Epithelial cell of prostate (primary cell): ENCODE results near the gene KRTAP5-10.
"Not testable (repeated sequence)": the region's sequence is repeated elsewhere in the genome, so short reads cannot be mapped to it uniquely, and the experiment has no call there.

ENCODE experiments used
- DNase-seq: peaks from one replicate; pipeline ENCODE4 v3.0.0-alpha.2; 2011; ENCODE audit warnings: low read depth, low spot score
- H3K27ac ChIP-seq: fragments of 450-650 bp; 2 replicates; pipeline ENCODE4 v1.5.1; 2017; ENCODE audit warnings: mild to moderate bottlenecking

KRTAP5-10 gene, protein sequence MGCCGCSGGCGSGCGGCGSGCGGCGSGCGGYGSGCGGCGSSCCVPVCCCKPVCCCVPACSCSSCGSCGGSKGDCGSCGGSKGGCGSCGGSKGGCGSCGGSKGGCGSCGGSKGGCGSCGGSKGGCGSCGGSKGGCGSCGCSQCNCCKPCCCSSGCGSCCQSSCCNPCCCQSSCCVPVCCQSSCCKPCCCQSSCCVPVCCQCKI

DNA sequence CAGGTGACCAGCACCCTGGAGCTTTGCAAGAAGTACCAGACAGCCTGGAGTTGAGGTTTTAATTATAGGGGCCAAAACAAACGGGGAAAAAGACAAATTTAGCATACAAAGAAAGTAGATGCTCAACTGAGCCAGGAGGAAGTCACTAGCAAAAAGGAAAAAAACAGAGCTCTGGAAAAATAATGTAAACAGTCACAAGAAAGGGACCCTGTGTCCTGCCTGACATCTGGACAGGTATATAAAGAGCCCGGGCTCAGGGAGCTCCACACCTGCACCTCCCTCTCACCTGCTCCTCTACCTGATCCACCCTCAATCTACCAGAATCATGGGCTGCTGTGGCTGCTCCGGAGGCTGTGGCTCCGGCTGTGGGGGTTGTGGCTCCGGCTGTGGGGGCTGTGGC, at the start of gene KRTAP5-10:
Gene KRTAP5-10, plus strand, starts transcription at position 301 of the 400 bp plus-strand sequence. Its CDS starts 25 bp downstream, at position 326.
- no peak within 1 kb of the TSS for H3K27ac ChIP-seq
- no peak for DNase-seq

DNA sequence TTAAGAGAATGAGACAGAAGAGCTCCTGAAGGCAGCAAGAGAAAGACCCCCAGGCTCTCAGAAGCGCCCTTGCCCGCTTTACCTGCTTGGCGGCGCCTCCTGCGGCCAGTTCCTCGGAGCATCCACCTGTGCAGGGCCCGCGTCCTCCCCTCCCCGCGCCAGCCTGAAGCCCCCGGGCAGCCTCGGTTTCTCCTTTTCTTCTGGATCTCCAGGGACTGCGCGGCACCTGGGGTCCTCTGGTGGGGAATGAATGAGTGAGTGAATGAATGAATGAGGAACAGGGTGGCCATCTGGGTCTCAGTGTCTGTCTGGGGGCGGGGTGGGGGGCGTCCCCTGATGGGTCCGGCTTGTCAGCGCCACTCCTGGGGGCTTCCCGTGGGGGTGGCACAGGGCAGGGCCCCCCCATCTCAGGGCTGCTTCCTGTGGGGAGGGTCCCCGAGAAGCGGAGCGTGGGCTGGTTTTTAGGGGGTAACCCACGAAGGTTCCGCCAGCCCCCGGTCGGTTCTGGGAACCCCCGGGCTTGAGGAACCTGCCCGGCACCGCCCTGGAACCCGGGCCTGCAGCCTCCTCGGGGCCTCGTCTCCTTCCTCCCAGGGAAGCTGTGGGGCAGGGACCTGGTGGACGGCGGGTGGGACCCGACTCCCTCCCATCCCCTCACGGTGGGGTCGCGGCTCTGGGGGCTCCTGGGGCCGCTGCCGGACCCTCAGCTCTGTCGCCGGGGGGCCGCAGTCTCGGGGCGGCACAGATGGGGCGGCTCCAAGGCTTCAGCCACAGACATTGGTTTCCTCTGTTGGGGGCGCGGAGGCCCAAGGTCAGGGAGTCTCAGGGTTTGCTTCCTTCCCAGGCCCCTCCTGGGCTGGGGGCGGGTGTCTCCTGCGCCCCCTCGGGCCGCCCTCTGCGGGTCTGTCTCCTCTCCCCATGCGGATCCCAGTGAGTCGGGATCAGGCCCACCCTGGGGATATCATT, 46.6 kb upstream of the KRTAP5-10 start:
- H3K27ac ChIP-seq = no peak overlapping the region
- no peak for DNase-seq

DNA sequence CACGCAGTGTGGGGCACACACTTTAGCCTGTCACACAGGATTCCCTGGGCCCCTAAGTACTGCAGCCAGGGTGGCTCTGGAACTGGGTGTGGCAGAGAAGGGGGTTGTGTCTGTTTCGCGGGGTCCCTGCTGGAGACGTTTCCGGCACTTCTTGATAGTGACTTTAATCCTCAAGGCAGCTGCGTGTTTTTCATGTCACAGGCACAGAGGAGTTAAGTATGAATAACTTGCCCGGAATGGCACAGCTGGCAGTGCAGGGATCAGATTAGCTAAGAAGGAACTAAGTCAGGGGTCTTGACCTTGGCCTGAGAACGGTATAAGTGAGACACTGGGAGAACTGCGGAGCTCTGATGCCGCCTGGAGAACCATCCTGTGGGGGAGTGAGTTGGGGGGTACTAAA, 45.8 kb upstream of the KRTAP5-10 start:
- DNase-seq = no peak
- no peak overlapping the region for H3K27ac ChIP-seq

DNA sequence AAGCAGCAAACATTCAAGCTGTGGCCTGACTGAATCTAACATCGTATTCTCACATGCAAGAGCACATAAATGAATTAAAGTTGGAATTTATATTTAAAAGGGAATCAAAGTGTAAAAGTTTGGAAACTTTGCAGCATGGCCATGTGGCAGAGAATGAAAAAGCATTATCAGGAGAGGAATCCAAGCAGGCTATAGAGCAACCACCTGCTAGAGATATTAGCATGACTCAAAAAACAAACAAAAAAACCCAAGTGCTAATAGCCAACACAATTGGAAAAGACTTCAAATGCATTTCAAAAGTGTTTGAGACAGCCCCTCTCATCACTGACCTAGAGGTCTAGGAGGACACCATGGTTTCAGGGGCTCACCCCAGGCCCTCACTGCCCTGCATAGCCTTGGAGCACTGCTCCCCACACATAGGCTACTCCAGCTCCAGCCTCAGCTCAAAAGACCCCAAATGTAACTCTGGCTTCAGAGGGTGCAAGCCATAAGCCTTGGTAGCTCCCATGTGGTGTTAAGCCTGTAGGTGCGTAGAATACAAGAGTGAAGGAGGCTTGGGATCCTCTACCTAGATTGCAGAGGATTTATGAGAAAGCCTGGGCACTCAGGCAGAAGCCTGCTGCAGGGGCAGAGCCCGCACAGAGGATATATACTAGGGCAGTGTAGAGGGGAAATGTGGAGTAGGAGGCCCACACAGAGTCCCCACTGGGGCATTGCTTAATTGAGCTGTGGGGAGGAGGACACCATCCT, 40.0 kb upstream of the KRTAP5-10 start:
- H3K27ac ChIP-seq = no peak overlapping the region
- DNase-seq = no peak

DNA sequence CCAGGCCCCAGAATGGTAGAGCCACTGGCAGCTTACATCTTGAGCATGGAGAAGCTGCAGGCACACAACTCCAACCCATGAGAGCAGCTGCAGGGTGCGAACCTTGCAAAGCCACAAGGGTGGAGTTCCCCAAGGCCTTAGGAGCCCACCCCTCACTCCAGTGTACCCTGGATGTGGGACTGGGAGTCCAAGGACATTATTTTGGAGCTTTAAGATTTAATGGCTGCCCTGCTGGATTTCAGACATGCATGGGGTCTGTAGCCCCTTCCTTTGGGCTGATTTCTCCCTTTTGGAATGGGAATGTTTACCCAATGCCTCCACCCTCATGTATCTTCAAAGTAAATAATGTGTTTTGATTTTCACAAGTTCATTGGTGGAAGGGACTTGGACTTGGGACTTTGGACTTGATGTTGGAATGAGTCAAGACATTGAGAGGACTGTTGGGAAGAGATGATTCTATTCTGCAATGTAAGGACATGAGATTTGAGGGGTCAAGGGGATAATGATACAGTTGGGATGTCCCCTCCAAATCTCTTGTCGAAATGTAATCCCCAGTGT, 39.3 kb upstream of the KRTAP5-10 start:
- no peak for DNase-seq

DNA sequence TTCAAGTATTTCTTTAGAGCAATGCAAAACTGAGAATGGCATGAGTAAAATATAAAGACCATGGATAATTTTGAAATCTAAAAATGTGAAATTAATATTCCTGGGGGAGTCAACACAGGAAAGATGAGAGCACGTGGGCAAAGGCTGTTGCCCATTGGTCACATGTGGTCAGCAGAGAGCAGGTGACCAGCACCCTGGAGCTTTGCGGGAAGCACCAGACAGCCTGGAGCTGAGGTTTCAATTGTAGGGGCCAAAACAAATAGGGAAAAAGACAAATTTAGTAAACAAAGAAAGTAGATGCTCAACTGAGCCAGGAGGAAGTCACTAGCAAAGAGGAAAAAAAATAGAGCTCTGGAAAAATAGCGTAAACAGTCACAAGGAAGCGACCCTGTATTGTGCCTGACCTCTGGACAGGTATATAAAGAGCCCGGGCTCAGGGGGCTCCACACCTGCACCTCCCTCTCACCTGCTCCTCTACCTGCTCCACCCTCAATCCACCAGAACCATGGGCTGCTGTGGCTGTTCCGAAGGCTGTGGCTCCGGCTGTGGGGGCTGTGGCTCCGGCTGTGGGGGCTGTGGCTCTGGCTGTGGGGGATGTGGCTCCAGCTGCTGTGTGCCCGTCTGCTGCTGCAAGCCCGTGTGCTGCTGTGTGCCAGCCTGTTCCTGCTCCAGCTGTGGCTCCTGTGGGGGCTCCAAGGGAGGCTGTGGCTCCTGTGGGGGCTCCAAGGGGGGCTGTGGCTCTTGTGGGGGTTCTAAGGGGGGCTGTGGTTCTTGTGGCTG, 38.4 kb upstream of the KRTAP5-10 start, which contains the start of gene KRTAP5-7:
Gene KRTAP5-7, plus strand, starts transcription at position 472 of the 780 bp plus-strand sequence. Its CDS starts 34 bp downstream, at position 506.
- DNase-seq, H3K27ac ChIP-seq: not testable (repeated sequence)

More for the DNA sequence above, 39.3 kb upstream of the KRTAP5-10 start:
- H3K27ac ChIP-seq = no peak overlapping the region

DNA sequence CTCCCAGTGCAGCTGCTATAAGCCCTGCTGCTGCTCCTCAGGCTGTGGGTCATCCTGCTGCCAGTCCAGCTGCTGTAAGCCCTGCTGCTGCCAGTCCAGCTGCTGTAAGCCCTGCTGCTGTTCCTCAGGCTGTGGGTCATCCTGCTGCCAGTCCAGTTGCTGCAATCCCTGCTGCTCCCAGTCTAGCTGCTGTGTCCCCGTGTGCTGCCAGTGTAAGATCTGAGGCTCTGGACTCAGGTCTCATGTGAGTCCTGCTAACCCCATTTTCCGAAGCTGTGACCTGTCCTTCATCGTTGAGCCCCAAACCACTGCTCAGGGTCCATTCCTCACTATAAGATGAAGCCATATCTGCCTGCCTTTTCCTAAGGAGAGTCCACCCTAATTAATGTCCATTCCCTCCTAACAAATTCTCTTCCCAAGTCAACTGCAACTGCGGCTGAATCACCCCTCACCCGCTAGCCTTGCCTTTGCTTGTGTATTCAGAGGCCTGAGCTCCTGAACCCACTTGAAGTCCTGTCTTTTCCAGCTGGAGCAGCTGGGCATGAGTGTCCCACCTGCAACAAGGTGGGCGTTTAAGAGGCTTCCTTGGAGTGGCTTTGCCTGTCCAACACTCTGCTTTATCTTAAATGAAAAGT, 37.7 kb upstream of the KRTAP5-10 start:
- no peak for DNase-seq
- H3K27ac ChIP-seq = no peak overlapping the region

DNA sequence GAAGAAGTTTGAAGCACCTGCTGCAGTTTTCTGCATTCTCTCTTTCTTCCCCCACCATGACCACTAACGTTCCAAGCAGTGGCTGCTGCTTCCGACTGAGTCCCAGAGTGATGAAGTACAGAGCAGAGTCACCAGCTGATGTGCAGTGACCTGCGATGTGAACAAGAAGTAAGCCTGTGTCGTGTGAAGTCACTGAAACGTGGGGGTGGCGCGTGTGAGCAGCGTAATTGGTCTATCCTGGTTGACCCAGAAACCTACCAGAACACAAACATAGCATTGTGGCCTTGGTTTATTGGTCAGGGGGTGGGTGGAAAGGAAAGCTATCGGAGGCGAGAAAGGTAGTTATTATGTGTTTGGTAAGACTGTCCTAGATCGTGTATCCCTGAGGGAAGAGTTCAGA, 34.8 kb upstream of the KRTAP5-10 start:
- H3K27ac ChIP-seq = no peak overlapping the region
- DNase-seq = no peak

DNA sequence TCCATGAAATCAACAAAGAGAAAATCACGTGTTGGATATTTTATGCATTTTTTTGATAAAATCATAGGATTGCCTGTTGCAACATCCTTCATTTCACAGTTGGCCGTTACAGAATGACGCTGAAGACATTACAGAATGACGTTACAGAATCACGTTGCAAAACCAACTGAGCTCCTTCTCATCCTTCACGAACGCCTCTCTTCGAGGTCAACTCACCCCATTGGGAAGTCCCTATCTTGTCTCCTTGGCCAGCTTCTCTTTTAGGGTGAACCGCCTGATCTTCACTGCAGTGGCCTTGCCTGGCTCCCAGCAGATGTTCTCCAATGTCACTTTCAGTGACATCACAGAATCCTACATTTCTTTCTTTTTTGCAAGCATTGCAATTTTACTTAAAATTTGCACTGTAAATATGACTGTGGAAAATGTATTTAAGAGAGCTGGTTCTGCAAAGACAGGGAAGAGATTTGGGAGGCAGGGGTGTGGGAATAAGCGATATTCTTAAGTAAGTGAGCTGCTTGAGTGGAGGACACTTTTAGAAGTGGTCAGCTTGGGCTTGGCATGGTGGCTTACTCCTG, 33.2 kb upstream of the KRTAP5-10 start:
- DNase-seq = no peak
- H3K27ac ChIP-seq = no peak overlapping the region

DNA sequence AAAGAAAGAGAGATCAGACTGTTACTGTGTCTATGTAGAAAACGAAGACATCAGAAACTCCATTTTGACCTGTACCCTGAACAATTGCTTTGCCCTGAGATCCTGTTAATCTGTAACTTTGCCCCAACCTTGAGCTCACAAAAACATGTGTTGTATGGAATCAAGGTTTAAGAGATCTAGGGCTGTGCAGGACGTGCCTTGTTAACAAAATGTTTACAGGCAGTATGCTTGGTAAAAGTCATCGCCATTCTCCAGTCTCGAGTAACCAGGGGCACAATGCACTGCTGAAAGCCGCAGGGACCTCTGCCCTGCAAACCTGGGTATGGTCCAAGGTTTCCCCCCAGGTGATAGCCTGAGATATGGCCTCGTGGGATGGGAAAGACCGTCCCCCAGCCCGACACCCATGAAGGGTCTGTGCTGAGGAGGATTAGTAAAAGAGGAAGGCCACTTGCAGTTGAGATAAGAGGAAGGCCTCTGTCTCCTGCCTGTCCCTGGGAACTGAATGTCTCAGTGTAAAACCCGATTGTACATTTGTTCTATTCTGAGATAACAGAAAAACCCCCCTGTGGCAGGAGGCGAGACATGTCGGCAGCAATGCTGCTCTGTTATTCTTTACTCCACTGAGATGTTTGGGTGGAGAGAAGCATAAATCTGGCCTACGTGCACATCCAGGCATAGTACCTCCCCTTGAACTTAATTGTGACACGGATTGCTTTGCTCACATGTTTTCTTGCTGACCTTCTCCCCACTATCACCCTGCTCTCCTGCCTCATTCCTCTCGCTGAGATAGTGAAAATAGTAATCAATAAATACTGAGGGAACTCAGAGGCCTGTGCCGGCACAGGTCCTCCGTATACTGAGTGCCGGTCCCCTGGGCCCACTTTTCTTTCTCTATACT, 30.4 kb upstream of the KRTAP5-10 start:
- not testable (repeated sequence) for DNase-seq, H3K27ac ChIP-seq

DNA sequence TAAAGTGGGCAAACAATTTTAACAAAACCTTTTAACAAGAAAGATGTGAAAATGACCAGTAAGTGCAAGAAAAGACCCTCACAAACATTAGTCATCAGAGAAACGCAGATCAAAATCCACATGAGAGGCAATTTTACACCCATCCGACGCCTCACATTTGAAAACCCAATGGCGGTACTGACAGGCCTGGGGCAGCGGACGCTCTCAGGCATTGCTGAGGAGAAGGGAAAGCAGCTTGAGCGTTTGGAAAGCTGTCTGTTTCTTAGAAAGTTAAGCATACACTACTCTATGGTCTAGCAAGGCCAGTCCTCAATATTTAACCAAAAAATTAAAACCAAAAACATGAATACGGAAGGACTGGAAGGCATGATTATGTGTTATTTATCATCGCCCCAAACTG, 29.5 kb upstream of the KRTAP5-10 start:
- no peak overlapping the region for H3K27ac ChIP-seq
- DNase-seq = no peak

DNA sequence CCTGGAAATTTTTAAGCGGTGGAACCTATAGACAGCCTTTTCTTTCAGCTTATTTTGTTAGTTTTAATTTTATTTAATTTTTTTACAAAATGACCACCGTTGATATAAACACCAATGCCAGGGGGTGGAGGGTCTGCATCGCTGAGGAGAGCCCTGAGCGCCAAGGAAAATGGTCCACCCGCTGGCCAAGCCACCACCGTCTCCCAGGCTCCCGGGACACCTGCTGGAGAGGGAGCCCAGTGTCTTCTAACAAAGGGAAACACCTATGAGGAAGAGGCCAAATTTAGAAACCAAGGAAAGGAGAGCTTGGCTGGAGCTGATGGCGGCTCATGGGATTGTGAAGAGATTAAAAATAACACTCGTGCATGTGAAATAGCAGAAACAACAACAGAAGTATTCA, 27.8 kb upstream of the KRTAP5-10 start:
- no peak overlapping the region for H3K27ac ChIP-seq
- no peak for DNase-seq

DNA sequence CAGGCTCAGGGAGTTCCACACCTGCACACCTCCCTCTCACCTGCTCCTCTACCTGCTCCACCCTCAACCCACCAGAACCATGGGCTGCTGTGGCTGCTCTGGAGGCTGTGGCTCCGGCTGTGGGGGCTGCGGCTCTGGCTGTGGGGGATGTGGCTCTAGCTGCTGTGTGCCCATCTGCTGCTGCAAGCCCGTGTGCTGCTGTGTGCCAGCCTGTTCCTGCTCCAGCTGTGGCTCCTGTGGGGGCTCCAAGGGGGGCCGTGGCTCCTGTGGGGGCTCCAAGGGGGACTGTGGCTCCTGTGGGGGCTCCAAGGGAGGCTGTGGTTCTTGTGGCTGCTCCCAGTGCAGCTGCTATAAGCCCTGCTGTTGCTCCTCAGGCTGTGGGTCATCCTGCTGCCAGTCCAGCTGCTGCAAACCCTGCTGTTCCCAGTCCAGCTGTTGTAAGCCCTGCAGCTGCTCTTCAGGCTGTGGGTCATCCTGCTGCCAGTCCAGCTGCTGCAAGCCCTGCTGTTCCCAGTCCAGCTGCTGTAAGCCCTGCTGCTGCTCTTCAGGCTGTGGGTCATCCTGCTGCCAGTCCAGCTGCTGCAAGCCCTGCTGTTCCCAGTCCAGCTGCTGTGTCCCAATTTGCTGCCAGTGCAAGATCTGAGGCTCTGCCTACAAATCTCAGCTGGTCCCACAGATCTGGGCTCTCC, 27.2 kb upstream of the KRTAP5-10 start, which contains the start of gene KRTAP5-8:
Gene KRTAP5-8, plus strand, starts transcription at position 49 of the 689 bp plus-strand sequence. Its CDS starts 31 bp downstream, at position 80.
- not testable (repeated sequence) for DNase-seq

DNA sequence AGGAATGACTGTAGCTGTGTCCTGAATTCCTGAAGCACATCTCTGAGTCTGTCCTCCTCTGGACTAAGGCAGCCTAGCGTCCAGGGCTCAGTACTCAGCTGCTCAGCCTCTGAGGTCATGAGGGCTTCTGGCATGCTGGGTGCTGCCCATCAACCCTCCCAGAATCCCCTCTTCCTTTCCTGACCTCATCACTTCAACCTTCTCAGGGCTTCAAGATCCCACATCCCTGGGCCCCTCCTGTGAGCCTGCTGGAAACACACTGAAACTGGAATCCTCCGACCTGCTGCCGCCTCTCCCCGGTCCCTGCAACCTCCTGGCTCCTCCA, 26.7 kb upstream of the KRTAP5-10 start:
- no peak for DNase-seq
- no peak overlapping the region for H3K27ac ChIP-seq

More for the DNA sequence above, 27.2 kb upstream of the KRTAP5-10 start, which contains the start of gene KRTAP5-8:
- not testable (repeated sequence) for H3K27ac ChIP-seq

DNA sequence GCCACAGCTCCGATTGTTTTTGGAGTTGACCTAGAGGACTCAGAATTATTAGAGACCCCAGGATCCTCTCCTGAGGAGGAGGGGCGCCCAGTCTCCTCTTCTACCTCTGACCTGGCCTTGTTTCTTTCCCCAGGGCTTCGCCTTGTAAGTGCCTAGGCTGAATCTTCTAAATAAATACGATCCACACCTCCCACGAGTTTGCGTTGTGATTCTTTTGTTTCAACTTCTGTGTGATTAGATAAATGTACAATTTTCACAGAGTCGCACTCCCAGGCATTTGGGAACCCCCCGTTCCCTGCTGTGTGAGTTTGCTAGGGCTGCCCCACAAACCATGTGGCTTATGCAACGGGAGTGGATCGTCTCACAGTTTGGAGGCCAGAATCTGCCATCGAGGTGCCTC, 26.3 kb upstream of the KRTAP5-10 start:
- H3K27ac ChIP-seq = no peak overlapping the region
- no peak for DNase-seq

DNA sequence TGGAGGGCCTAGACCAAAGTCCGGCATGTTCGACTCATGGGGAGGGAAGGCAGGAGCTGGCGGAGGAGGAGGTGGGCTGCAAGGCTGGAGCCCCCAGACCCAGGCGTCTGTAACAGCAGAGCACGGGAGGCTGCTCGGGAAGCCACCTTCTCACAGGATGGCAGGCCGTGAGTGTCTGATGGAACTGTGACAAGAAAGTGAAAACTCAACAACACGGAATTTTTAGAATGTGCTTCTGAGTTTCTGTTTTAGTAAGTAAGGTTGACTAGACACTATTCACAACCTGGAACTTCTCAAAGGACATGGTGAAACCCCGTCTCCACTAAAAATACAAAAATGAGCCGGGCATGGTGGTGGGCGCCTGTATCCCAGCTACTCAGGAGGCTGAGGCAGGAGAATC, 25.4 kb upstream of the KRTAP5-10 start:
- not testable (repeated sequence) for H3K27ac ChIP-seq, DNase-seq
